ES-I3 (cell line): ENCODE measurements around the gene ARL6IP5.

Source experiments
- H3K36me3 ChIP-seq: 2 replicates; pipeline ENCODE4 v1.6.1; 2013; ENCODE audit warnings: mild to moderate bottlenecking, low read length, control low read depth, moderate library complexity; ENCODE audit not compliant: insufficient read depth
- H3K4me1 ChIP-seq: 2 replicates; pipeline ENCODE4 v1.6.1; 2013; ENCODE audit warnings: mild to moderate bottlenecking, control low read depth, low read length; ENCODE audit not compliant: insufficient read depth
- H3K9ac ChIP-seq: 2 replicates; pipeline ENCODE4 v1.6.1; 2013; ENCODE audit warnings: low read depth, mild to moderate bottlenecking, low read length, moderate library complexity
- H3K9me3 ChIP-seq: 2 replicates; pipeline ENCODE4 v1.6.1; 2013; ENCODE audit warnings: mild to moderate bottlenecking, low read length, moderate library complexity; ENCODE audit not compliant: control insufficient read depth, insufficient read depth

ARL6IP5 gene

DNA sequence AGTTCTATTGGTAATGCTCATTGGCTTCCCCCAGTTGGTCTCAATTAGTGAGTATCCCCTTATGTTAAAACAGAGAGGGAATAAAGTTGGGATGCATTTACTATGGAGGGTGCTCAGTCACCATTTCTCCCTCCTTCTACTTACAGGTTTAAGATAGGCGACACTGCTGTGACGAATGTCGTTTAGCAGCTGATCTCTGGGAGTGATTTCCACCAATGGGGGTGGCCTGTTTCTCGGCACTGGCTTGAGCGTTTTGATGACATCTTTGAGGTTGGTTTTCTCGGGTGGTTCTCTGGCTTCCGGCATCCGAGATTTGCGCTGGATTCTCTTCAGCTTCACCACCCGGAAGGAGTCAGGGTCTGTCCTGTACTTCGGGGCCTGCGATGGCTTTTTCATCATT is 33.8 kb downstream of the ARL6IP5 start:
- Histone ChIP-seq H3K36me3 (no peaks in the 10 kb centered on the region), H3K9ac (no peak overlapping the region), H3K9me3 (no peaks in the 10 kb centered on the region), H3K4me1 (no peaks in the 10 kb centered on the region)

- Histone ChIP-seq H3K9ac (no peak overlapping the region), H3K4me1 (no peaks in the 10 kb centered on the region), H3K9me3 (no peaks in the 10 kb centered on the region), H3K36me3 (no peaks in the 10 kb centered on the region)
These were observed 34.4 kb downstream of the ARL6IP5 start for GRCh38 chr3:69119138-69119537.

GRCh38 chr3:69119681-69120080 is 34.9 kb downstream of the ARL6IP5 start:
- no peaks in the 10 kb centered on the region for H3K4me1 ChIP-seq
- H3K9ac ChIP-seq = no peak overlapping the region
- no peaks in the 10 kb centered on the region for H3K36me3 ChIP-seq
- no peaks in the 10 kb centered on the region for H3K9me3 ChIP-seq

DNA sequence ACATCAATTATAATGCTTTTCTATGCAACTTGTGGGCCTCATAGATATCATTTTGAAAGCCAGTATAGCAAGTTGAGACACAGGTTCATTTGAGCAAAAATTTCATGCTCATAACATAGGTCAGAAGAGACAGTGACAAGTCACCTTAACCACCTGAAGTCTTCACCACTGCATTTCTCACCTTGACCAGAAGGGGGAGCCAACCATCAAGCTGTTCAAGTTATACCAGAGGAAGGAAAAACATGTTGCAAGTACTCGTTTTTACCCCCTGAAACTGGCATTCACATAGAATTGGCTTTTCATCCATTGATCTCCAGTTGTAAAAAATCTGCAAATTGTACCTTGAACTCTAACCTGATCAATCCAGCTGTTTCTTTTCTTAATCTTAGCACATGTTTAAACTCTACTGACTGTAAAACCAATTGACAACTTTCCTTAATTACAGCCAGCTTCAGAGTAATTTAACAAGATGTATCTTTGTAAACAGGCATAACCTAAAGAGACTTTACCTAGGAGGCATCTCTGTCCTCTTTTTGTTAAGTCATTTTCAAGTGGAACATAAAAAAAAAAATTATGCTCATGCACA is 36.2 kb downstream of the ARL6IP5 start:
- Histone ChIP-seq H3K36me3 (no peaks in the 10 kb centered on the region), H3K9ac (no peak overlapping the region), H3K9me3 (no peaks in the 10 kb centered on the region), H3K4me1 (no peaks in the 10 kb centered on the region)

DNA sequence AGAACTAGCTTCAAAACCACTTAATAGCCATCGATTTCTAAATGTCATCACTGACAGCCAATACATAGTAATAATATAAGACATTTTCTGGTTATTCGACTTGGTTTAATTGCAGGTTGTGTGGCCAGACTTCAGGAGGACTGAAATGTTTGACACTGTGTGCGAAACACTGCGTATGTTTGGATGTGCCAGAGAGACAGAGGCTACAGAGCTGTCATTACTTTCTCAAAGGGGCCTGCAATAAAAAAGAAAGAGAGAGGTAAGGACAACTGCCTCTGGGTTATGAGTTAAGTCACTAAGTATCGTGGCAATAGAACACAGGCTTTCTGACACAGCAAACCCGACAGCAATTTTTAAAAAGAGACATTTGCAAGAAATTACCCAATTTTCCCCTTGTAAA is 36.8 kb downstream of the ARL6IP5 start:
- no peaks in the 10 kb centered on the region for H3K36me3 ChIP-seq
- H3K4me1 ChIP-seq = no peaks in the 10 kb centered on the region
- no peaks in the 10 kb centered on the region for H3K9me3 ChIP-seq
- no peak overlapping the region for H3K9ac ChIP-seq

DNA sequence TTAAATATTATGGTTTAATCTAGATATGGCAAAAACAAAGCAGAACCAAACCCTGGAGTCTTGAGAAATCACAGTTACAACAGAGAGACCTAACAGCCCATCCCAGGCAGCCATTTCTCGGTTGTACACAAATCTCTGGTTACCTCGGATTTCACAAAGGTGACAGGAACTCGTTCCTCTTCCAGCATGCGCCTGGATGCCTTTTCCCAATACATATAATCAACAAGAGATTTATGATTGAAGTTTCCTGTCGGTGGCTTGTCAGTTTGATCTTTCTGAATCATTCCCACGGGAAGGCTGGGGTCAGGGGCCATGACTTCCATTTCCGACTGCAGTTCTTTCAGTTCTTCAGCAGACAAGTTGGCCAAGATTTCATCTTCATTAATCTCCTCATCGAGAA is 37.2 kb downstream of the ARL6IP5 start:
- Histone ChIP-seq H3K4me1 (no peaks in the 10 kb centered on the region), H3K9ac (no peak overlapping the region), H3K36me3 (no peaks in the 10 kb centered on the region), H3K9me3 (no peaks in the 10 kb centered on the region)

DNA sequence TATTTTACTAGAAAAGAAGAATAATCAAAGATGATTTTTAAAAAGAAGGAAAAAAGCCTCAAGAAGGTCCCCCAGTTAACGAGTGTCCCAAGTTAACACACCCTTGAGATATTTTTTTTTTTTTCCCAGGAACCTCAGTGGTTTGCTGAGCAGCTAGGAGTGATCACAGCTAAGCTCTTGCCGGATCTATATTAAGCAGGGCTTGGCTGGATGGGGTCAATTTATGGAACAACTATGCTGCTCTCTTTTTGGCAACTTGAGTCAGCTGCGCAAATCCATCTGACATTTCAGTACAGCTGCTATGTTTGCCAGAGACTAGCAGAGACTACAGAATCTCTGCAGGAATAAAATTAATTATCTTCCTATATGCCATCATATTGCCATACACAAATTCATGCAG is 37.7 kb downstream of the ARL6IP5 start, which contains the start of gene LMOD3:
TSS of gene LMOD3 (minus strand) at position 193 of the 400 bp plus-strand sequence. CDS start 209 bp downstream, outside the sequence.
- H3K9ac ChIP-seq = no peak within 1 kb of the TSS
- no peaks in the 10 kb centered on the region for H3K36me3 ChIP-seq
- H3K4me1 ChIP-seq = no peaks in the 10 kb centered on the region
- no peaks in the 10 kb centered on the region for H3K9me3 ChIP-seq

GRCh38 chr3:69126216-69126615 is 41.5 kb downstream of the ARL6IP5 start:
- H3K9me3 ChIP-seq = no peaks in the 10 kb centered on the region
- H3K4me1 ChIP-seq = no peaks in the 10 kb centered on the region
- H3K36me3 ChIP-seq = no peaks in the 10 kb centered on the region
- H3K9ac ChIP-seq = no peak overlapping the region

GRCh38 chr3:69126999-69127398 is 42.3 kb downstream of the ARL6IP5 start:
- no peaks in the 10 kb centered on the region for H3K4me1 ChIP-seq
- H3K9me3 ChIP-seq = no peaks in the 10 kb centered on the region
- H3K36me3 ChIP-seq = no peaks in the 10 kb centered on the region
- no peak overlapping the region for H3K9ac ChIP-seq

DNA sequence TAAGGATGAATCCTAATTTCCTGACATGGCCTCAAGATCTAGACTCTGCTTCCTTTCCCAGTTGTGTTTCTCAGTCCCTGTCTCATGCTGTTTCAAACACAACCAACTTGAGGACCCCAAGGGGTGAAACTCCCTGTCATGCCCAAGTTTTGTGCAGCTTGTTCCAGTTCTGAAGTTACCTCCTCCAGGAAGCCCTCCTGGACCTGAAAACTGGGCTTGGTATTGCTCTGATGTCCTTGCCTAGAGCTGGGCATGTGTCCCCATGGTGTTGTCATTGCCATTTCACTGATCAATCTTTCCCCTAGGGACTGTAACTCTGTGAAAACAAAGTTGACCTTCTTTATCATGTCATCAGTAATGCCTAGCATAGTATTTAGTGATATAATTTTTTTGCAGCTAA is 43.8 kb downstream of the ARL6IP5 start:
- Histone ChIP-seq H3K9me3 (no peaks in the 10 kb centered on the region), H3K36me3 (no peaks in the 10 kb centered on the region), H3K4me1 (no peaks in the 10 kb centered on the region), H3K9ac (no peak overlapping the region)

DNA sequence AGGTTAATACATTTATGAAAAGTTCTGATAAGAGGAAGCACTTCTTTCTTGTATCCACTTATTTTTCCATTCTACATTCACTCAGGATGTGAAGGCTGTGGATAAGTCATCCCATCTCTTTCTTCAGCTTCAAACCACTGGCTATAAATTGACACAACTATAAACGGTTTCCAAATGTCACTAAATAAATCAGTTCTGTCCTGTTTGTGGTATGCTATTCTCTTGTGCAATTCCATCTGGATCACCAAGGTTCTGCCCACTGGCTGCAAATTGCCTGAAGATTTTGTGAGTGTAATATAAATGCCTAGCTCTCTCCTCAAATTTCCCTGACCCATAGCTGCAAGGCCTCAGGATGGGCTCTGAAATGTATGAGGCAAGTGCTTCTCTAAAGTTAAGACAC is 44.8 kb downstream of the ARL6IP5 start:
- Histone ChIP-seq H3K9ac (no peak overlapping the region), H3K4me1 (no peaks in the 10 kb centered on the region), H3K9me3 (no peaks in the 10 kb centered on the region), H3K36me3 (no peaks in the 10 kb centered on the region)

DNA sequence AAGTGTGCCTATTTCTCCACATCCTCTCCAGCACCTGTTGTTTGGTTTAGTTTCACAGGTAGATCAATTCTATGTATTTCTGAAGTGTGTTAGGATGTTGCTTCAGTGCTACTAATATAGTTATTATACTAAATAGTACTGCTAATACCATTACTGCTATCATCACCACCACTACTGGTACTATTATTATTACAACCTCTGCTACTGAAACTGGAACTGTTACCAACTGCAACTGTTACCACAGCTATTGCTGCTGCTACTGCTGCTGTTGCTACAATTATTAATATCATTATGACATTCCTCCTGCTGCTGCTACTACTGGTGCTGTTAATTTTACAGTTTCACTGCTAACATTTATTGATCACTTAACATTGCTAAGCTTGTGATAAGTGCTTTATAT is 46.0 kb downstream of the ARL6IP5 start:
- Histone ChIP-seq H3K36me3 (no peaks in the 10 kb centered on the region), H3K9me3 (no peaks in the 10 kb centered on the region), H3K9ac (no peak overlapping the region), H3K4me1 (no peaks in the 10 kb centered on the region)

- Histone ChIP-seq H3K36me3 (no peaks in the 10 kb centered on the region), H3K9ac (no peak overlapping the region), H3K4me1 (no peaks in the 10 kb centered on the region), H3K9me3 (no peaks in the 10 kb centered on the region)
These were observed 52.3 kb downstream of the ARL6IP5 start for GRCh38 chr3:69137005-69137404.

GRCh38 chr3:69137412-69137811 is 52.7 kb downstream of the ARL6IP5 start:
- no peaks in the 10 kb centered on the region for H3K4me1 ChIP-seq
- H3K9ac ChIP-seq = no peak overlapping the region
- H3K9me3 ChIP-seq = no peaks in the 10 kb centered on the region
- H3K36me3 ChIP-seq = no peaks in the 10 kb centered on the region

DNA sequence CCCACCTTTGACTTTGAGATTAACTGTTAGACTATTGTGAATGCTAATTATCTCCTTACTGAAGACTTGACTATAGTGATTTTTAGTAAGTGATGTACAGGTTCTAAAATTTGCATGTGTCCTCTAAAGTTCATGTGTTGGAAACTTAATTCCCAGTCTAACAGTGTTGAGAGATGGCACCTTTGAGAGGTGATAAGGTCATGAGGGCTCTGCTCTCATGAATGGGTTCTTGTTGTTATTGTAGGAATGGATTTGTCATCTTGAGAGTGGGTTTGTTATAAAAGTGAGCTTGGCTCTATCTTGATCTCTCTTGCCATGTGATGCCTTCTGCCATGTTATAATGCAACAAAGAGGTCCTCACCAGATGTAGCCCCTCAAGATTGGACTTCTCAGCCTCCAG is 56.6 kb downstream of the ARL6IP5 start:
- Histone ChIP-seq H3K9ac (no peak overlapping the region), H3K36me3 (no peaks in the 10 kb centered on the region), H3K9me3 (no peaks in the 10 kb centered on the region), H3K4me1 (peaks cover 15% of the 10 kb centered on the region; the same call in 1 of the 2 replicates)

DNA sequence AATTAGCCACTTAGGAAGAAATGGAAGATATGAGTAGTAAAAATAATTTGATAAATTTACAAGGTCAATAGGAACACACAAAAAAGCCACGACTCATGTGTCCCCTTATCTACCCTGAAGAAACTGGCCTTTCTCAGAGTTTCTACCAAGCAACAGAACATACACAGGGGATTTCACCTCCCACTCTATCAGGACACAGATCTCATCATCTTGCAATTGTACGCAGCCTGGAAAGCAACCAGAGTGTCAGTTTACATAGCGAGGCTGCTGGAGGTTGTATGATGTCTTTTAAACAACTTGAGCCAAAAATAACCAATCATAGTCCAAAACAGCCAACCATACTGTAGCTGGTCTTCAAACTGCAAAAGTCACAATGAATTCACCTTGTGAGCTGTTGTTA is 57.4 kb downstream of the ARL6IP5 start:
- Histone ChIP-seq H3K9me3 (no peaks in the 10 kb centered on the region), H3K9ac (no peak overlapping the region), H3K4me1 (peaks cover 15% of the 10 kb centered on the region; the same call in 1 of the 2 replicates), H3K36me3 (no peaks in the 10 kb centered on the region)
